Measurements from ENCODE around the gene NCBP3. TPM values are rescaled to one million over a fixed set of nuclear protein-coding genes. Genes with fewer than 3 reads are reported as not detected.

NCBP3 gene
- total RNA-seq, 1 donor from 2014 or later: 27.5 TPM

GRCh38 chr17:3812771-3813170 lies 33.3 kb downstream of the NCBP3 start:
- no peak for DNase-seq (ENCODE audit: low spot score)

GRCh38 chr17:3812284-3812683 lies 33.8 kb downstream of the NCBP3 start:
- DNase-seq (ENCODE audit: low spot score): no peak

DNA sequence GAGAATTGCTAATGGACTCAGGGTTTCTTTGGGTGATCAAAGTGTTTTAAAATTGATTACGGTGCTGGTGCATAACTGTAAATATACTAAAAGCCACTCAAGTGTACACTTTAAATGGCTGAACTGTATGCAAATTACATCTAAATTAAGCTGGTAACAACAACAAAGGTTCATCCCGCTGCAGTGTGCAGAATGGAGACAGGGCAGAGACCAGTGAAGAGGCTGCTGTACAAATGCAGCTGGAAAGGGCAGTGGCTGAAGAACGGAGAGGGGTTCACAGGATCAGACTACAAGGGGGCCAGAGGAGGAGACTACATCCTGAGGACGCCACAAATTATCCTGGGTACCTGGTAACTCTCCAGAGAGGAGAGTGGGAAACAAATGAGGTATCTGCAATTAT lies 36.0 kb downstream of the NCBP3 start:
- DNase-seq (ENCODE audit: low spot score): no peak

- DNase-seq (ENCODE audit: low spot score): no peak
These were observed 36.9 kb downstream of the NCBP3 start for GRCh38 chr17:3809135-3809534.

GRCh38 chr17:3808701-3809100 lies 37.3 kb downstream of the NCBP3 start:
- peak; percentile 4 for DNase-seq (ENCODE audit: low spot score)

- DNase-seq (ENCODE audit: low spot score): peak; percentile 82
These were observed 40.5 kb downstream of the NCBP3 start for GRCh38 chr17:3805581-3805980.

DNA sequence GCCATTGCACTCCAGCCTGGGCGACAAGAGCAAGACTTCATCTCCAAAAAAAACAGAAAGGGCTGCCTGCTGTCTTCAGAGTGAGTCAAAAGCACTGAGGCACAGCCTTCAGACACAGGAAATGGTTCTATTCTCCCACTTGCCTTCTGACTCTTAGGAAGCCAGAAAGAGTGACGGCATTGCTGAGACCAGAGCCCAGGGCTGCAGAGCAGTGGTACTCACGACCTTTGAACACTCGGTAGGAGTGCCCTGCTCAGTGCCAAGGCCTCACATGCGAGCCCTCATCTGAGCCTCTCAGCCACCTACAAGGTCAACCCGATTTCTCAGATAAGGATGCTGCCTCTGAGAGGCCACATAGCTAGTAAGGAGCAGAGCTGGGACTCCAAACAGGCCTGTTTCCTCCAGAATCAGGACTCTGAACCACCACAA lies 41.5 kb downstream of the NCBP3 start:
- peak; percentile 22 for DNase-seq (ENCODE audit: low spot score)

GRCh38 chr17:3803308-3803640 lies 42.8 kb downstream of the NCBP3 start:
- DNase-seq (ENCODE audit: low spot score): no peak

GRCh38 chr17:3802461-3803307 lies 43.4 kb downstream of the NCBP3 start:
- DNase-seq (ENCODE audit: low spot score): peak; percentile 57

DNA sequence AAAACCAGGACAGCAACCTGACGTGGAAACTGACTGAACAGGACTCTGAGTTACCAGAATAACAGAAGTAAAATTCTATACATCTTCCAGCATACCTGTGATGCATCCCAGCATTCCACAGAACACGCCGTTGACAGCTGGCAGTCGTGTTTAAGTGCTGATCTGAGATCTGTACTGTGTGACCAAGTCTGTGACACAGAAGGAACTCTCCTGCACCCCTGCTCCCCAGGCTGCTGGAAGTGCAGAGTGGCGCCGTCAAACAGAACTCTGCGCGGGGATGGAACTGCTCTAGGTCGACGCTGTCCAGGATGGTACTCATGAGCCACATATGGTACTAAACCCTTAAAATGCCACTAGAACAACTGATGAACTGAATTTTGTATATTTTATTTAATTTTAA lies 44.3 kb downstream of the NCBP3 start:
- DNase-seq (ENCODE audit: low spot score): peak; percentile 69

- peak; percentile 71 for DNase-seq (ENCODE audit: low spot score)
These were observed 44.7 kb downstream of the NCBP3 start for GRCh38 chr17:3801347-3801746.

DNA sequence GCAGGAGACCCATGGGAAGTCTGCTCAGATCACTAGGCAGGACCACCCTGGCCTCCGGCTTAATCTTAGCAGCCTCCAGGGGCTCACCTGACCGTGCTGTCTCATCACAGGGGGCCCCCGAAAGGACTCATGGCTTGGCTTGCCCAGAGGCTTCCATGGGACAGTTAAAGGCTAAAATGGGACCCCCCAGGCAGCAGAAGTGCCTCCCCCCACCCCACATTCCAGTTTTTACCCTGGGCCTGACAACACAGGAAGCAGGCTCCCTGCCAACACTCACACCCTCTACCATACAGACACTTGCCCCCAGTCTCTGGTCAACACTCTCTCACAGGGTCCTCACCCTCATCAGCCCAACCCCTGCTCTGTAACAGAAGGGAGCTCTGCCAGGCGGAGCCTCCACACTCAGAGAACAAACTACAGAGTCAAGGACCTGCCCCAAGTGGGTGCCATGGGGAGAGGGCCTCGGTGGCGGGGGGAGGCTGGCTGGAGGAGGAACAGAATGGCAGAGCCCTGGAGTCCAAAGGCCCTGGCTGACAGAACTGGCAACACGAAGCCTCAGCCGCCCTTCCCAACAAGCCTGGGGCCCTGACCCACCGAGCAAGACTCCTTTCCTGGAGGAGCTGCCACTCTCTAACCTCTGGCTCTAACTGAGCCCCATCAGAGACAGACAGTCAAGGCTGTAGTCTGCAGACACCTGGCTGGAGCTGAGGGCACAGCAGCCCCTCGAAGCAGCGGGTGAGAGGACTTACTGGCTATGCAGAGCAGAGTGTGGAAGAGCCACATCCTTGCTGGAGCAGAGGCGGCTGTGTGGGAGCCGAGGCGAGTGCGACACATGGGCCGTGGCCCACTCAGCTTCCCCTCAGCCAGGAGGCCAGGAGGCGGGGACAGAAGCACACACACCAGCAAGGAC lies 45.4 kb downstream of the NCBP3 start, which contains the start of gene ITGAE:
ITGAE (minus strand) TSS at position 827 of the 910 bp plus-strand sequence; CDS start at position 783, 44 bp downstream.
- peak; percentile 75 for DNase-seq (ENCODE audit: low spot score)

DNA sequence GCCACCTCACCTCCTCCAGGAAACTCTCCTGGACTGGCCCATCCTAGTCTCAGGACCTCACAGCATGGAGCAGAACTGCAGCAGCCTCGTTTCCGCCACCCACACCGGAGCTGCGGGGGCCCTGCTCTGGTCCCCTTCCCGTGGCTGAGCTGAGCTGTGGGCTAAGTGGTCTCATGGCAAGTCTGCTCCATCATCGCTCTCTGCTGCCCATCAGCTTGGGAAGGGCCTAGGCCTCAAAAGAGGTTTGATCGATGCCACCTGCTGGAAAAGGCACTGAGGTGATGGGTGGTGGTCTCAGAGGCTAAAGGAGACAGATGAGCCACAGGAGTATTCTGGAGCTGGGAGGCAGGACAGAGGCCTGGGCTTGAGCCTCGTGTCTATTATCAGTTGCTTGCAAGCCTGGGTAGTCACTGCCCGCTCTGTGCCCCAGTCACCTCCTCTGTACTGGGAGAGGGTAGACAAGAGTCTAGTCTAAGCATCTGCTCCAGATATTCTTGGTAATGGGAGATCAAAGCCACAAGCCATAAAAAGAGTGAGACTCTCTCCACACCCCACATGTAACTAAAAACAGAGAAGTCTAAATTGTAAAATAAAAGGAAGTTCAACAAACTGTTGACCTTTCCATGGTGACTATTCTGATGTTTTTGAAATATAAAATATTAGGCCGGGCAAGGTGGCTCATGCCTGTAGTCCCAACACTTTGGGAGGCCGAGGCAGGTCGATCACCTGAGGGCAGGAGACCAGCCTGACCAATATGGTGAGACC lies 46.7 kb downstream of the NCBP3 start:
- DNase-seq (ENCODE audit: low spot score): peak; percentile 26

- peak; percentile 83 for DNase-seq (ENCODE audit: low spot score)
These were observed 47.5 kb downstream of the NCBP3 start for GRCh38 chr17:3798273-3799180.

- no peak for DNase-seq (ENCODE audit: low spot score)
These were observed 49.2 kb downstream of the NCBP3 start for GRCh38 chr17:3796822-3797170.

- no peak for DNase-seq (ENCODE audit: low spot score)
These were observed 49.8 kb downstream of the NCBP3 start for GRCh38 chr17:3796110-3796821.

GRCh38 chr17:3795390-3796102 lies 50.5 kb downstream of the NCBP3 start:
- no peak for DNase-seq (ENCODE audit: low spot score)

- DNase-seq (ENCODE audit: low spot score): no peak
These were observed 51.3 kb downstream of the NCBP3 start for GRCh38 chr17:3794557-3795389.
